GM21786 (cell line): Measurements from ENCODE around the gene GAL3ST3.
"Not testable (repeated sequence)": the region's sequence is repeated elsewhere in the genome, so short reads cannot be mapped to it uniquely, and the experiment has no call there.

Experiments
- ATAC-seq: cut with Tn5 transposase; IDR thresholded peaks from one replicate; pipeline ENCODE4 v1.9.1; 2021; ENCODE audit not compliant: unreplicated experiment

GAL3ST3 gene

GRCh38 chr11:66045177-66045639 lies 3.8 kb downstream of the GAL3ST3 start:
- ATAC-seq: no peak

GRCh38 chr11:66044757-66045156 lies 4.2 kb downstream of the GAL3ST3 start:
- no peak for ATAC-seq

- ATAC-seq: no peak
These were observed 5.7 kb downstream of the GAL3ST3 start for GRCh38 chr11:66042996-66043906.

- ATAC-seq: no peak
These were observed 6.5 kb downstream of the GAL3ST3 start for GRCh38 chr11:66042227-66042995.

- no peak for ATAC-seq
These were observed 9.2 kb downstream of the GAL3ST3 start for GRCh38 chr11:66039765-66040164.

GRCh38 chr11:66037327-66037726 lies 11.6 kb downstream of the GAL3ST3 start:
- ATAC-seq: no peak

GRCh38 chr11:66036334-66036710 lies 12.6 kb downstream of the GAL3ST3 start:
- no peak for ATAC-seq

GRCh38 chr11:66035653-66036333 lies 13.2 kb downstream of the GAL3ST3 start:
- no peak for ATAC-seq

- ATAC-seq: no peak
These were observed 15.8 kb downstream of the GAL3ST3 start for GRCh38 chr11:66032957-66033735.

- ATAC-seq: no peak
These were observed 22.9 kb downstream of the GAL3ST3 start, which contains the start of gene CATSPER1 for GRCh38 chr11:66026017-66026529. TSS of gene CATSPER1 (minus strand) at chr11:66026479. CDS start at chr11:66026379, 100 bp downstream.

- ATAC-seq: not testable (repeated sequence)
These were observed 25.8 kb downstream of the GAL3ST3 start for GRCh38 chr11:66023186-66023440.

GRCh38 chr11:66022401-66023185 lies 26.4 kb downstream of the GAL3ST3 start:
- no peak for ATAC-seq

- ATAC-seq: no peak
These were observed 28.2 kb downstream of the GAL3ST3 start for GRCh38 chr11:66020618-66021357.

GRCh38 chr11:66020212-66020611 lies 28.7 kb downstream of the GAL3ST3 start:
- ATAC-seq: no peak

- ATAC-seq: no peak
These were observed 31.6 kb downstream of the GAL3ST3 start for GRCh38 chr11:66017321-66017720.

- ATAC-seq: no peak
These were observed 32.2 kb downstream of the GAL3ST3 start for GRCh38 chr11:66016793-66017177.

- ATAC-seq: no peak
These were observed 32.8 kb downstream of the GAL3ST3 start for GRCh38 chr11:66015936-66016792.

GRCh38 chr11:66015454-66015881 lies 33.5 kb downstream of the GAL3ST3 start:
- ATAC-seq: no peak
